Measurements from ENCODE around the gene NUDT13.

The NUDT13 gene

GRCh38 chr10:73076360-73077183, 33.7 kb upstream of the NUDT13 start:
- TF ChIP-seq, protein P1, sequence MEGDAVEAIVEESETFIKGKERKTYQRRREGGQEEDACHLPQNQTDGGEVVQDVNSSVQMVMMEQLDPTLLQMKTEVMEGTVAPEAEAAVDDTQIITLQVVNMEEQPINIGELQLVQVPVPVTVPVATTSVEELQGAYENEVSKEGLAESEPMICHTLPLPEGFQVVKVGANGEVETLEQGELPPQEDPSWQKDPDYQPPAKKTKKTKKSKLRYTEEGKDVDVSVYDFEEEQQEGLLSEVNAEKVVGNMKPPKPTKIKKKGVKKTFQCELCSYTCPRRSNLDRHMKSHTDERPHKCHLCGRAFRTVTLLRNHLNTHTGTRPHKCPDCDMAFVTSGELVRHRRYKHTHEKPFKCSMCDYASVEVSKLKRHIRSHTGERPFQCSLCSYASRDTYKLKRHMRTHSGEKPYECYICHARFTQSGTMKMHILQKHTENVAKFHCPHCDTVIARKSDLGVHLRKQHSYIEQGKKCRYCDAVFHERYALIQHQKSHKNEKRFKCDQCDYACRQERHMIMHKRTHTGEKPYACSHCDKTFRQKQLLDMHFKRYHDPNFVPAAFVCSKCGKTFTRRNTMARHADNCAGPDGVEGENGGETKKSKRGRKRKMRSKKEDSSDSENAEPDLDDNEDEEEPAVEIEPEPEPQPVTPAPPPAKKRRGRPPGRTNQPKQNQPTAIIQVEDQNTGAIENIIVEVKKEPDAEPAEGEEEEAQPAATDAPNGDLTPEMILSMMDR (IDR thresholded peaks at IDR 0.05; ENCODE audit: low read depth, low read length, missing control alignments) = no peak
- no peak overlapping the region for H3K4me3 ChIP-seq (replicated peaks; ENCODE audit: low read depth, low read length)
- DNase-seq (ENCODE audit: extremely low read depth, low read depth) = peak; percentile 72

- TF ChIP-seq, protein P1 (IDR thresholded peaks at IDR 0.05; ENCODE audit: low read depth, low read length, missing control alignments) = no peak
- H3K4me3 ChIP-seq (replicated peaks; ENCODE audit: low read depth, low read length) = no peak overlapping the region
- DNase-seq (ENCODE audit: extremely low read depth, low read depth) = no peak
These were observed 30.3 kb upstream of the NUDT13 start for GRCh38 chr10:73079779-73080541.

- TF ChIP-seq, protein P1 (IDR thresholded peaks at IDR 0.05; ENCODE audit: low read depth, low read length, missing control alignments) = no peak
- no peak for DNase-seq (ENCODE audit: extremely low read depth, low read depth)
- no peak overlapping the region for H3K4me3 ChIP-seq (replicated peaks; ENCODE audit: low read depth, low read length)
These were observed 27.0 kb upstream of the NUDT13 start for GRCh38 chr10:73083221-73083620.

DNA sequence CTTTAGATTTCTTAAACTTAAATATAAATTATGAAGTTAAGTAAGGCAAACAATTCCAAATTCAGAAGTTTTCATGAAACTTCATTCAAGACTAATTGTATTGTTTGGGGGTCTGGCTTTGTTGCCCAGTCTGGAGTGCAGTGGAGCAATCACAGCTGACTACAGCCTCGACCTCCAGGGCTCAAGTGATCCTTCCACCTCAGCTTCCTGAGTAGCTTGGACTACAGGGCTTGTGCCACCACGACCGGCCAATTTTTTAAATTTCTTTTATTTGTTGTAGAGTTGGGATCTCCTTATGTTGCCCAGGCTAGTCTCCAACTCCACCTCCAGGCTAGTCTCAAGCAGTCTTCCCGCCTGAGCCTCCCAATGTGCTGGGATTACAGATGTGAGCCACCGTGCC, 26.0 kb upstream of the NUDT13 start:
- no peak for DNase-seq (ENCODE audit: extremely low read depth, low read depth)
- TF ChIP-seq, protein P1 (IDR thresholded peaks at IDR 0.05; ENCODE audit: low read depth, low read length, missing control alignments) = no peak
- H3K4me3 ChIP-seq (replicated peaks; ENCODE audit: low read depth, low read length) = no peak overlapping the region

GRCh38 chr10:73086816-73087215, 23.4 kb upstream of the NUDT13 start:
- TF ChIP-seq, protein P1 (IDR thresholded peaks at IDR 0.05; ENCODE audit: low read depth, low read length, missing control alignments) = no peak
- no peak for DNase-seq (ENCODE audit: extremely low read depth, low read depth)

GRCh38 chr10:73088304-73088703, 22.0 kb upstream of the NUDT13 start:
- TF ChIP-seq, protein P1 (IDR thresholded peaks at IDR 0.05; ENCODE audit: low read depth, low read length, missing control alignments) = no peak
- no peak for DNase-seq (ENCODE audit: extremely low read depth, low read depth)

More at GRCh38 chr10:73086816-73087215, 23.4 kb upstream of the NUDT13 start:
- no peak overlapping the region for H3K4me3 ChIP-seq (replicated peaks; ENCODE audit: low read depth, low read length)

More at GRCh38 chr10:73088304-73088703, 22.0 kb upstream of the NUDT13 start:
- no peak overlapping the region for H3K4me3 ChIP-seq (replicated peaks; ENCODE audit: low read depth, low read length)

All from HFF-Myc (cell line).